HG03060 (cell line): ENCODE results near the gene TIAM1.

Experiments
- ATAC-seq: cut with Tn5 transposase; IDR thresholded peaks from one replicate; pipeline ENCODE4 v1.9.1; 2021; ENCODE audit warnings: low read depth, moderate number of reproducible peaks; ENCODE audit not compliant: unreplicated experiment

The TIAM1 gene

DNA sequence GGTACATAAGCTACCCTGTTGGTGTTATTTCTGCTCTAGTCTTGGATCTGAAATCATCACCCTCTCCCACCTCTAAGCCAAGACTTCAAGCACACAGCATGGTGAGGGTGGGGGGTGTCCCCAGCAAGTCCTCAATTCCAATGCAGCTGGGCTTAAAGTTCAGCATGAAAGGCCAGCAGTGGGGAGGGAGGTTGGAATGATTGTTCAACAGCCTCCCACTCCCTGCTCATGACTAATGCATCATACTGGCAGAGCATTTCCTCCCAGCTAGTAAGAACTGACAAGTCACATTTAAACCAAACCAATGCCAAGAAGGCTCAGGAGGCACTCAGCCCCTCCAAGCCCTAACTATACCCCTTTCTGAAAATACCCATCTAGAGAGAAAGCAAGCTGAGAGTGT lies 50.1 kb downstream of the TIAM1 start:
- ATAC-seq = no peak

DNA sequence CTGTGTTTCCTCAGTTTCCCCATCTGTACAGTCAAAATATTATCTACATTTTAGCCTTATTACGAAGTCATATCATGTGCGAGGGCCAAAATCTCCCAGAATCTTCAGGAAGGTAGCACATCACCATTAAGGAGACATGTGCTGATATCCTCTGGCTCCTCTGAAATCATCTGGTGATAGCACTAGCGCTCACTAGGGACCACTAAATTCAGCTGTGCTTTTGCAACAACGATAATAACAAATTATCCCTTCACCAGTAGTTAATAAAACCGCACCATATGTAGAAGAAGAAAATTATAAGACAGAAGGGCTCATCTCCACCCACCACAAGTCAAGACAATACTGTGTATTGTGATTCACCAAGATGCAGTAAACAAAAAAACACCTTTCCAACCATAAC lies 53.3 kb downstream of the TIAM1 start:
- ATAC-seq = no peak

DNA sequence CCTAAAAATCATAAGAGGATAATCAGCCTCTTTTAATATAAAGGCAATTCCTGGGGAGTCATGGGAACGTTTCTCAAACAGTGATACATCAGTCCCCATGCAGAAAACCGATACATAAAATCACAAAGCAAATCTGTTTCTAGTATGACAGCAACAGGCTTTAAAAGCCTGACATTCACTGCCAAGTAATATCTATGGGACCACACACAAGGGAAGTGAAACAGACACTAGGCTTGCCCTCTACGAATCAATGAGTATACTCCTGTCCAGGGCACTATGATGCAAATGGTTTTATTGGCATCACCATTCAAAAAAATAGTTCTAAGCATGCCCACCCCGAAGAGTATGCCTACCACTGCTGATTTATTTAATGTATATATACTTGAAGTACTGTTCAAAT lies 54.4 kb downstream of the TIAM1 start:
- no peak for ATAC-seq

DNA sequence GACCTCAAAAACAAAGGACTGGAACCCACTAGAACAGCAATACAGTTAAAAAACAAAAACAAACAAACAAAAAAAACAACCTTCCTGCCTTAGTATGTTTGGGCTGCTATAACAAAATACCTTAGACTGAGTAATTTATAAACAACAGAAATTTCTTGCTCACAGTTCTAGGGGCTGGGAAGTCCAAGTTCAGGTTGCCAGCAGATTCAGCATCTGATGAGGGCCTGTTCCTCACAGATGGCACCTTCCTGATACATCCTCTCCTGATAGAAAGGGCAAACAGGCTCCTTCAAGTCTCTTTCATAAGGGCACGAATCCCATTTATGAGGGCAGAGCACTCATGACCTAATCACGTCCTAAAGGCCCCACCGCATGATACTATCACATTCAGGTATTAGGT lies 55.9 kb downstream of the TIAM1 start:
- ATAC-seq = no peak

DNA sequence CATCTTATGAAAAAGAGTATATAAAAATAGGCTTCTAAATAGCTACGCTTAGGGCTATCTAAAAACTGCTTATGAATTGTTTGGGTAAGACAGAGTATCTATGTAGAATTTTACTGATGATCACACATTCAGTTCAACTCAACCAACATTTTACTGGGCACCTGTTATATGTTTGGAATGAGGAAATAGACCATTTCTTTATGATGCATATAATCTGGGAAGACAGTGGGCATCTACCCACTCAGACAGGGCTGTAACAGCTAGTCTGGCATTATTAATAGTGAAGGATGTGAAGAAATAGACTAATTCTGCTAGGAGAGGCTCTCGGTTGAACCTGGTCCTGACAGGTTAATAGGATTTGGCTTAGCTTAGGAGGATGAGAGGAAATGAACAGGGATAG lies 56.9 kb downstream of the TIAM1 start:
- no peak for ATAC-seq

DNA sequence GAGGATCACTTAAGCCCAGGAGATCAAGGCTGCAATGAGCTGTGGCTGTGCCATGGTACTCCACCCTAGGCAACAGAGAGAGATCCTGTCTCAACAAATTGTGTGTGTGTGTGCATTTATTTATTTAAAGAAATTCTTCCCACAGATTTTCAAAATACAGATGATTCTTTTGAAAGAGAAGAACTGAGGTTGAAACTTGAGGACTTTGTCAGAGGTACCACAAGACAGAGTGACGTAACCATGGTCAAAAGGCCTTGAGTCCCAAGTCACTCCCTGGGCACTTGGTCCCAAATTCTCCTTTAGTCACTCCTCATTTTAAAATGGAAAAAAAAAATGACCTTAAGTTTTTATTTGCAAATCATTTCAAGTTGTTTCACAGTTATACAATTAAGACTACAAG lies 57.4 kb downstream of the TIAM1 start:
- no peak for ATAC-seq

DNA sequence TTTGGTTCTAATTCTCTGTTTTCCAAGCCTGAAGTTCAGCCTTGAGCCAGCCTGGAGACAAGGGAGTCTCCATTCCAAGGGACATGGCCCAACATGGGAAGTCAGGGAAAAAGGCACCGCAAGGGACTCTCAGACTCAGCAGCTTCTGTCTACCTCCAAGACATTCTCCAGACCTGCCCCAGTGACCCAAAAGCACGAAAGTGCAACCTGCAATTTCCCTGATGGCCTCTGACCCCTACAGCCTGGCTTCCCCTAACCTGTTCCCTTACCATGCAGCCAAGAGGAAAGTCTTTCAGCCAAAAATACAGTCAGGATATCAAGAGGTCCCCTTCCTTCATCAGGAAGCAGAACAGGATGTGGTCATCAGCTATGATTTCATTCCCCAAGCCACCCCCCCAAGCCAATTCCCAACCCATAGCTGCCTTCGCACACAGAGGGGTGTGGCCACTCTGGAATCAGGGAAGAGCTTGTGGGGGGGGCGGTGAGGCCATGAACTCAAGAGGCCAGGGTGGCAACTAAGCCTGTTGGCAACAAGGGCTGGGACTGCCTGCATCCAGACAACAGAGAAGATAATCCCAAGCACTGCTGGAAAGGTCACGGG lies 59.2 kb downstream of the TIAM1 start:
- ATAC-seq = no peak

DNA sequence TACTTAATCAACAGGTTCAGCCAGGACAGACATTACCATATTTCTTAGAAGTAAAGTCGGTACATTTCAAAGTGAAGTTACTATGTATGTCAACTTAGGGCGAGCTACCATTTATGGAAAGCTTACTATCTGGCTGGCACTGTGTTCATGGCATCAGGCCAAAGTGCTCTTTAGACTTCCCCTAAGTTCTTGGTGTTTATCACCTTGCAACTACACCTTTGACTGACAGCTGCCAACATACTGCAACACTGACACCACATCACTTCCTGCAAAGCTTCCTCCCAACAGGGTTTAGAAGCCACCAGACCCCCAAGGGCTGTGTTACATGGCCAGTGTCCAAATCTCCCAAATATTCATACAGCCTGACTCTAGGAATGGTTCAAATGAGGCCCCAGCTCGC lies 61.0 kb downstream of the TIAM1 start:
- no peak for ATAC-seq

DNA sequence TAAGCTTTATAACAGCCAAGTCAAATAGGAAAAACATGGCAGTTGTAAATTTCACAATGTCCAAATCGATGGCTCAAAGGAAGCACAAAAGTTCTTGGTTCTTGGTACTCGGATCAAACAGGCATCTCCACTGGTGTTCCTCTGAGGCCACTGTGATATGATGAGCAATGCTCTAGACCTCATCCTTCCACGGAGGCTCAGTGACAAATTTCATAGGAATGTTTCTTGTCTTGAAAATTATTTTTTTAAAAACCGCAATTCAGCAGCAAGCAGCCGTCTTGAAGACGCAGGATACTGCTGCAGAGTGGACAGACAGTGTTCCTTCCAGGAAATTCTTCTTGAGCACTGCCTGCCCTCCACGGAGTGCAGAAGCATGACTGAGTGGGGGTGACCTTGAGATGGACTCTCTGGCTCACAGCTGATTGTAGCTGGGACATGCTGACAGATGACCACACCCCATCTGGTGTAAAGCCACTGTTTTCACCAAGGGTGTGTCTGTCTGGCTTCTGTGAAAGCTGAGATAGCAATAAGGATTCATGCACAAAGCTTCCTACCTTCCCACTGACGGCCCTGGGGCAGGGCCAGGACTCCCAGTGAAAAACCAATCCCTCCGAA lies 61.9 kb downstream of the TIAM1 start:
- ATAC-seq = no peak

DNA sequence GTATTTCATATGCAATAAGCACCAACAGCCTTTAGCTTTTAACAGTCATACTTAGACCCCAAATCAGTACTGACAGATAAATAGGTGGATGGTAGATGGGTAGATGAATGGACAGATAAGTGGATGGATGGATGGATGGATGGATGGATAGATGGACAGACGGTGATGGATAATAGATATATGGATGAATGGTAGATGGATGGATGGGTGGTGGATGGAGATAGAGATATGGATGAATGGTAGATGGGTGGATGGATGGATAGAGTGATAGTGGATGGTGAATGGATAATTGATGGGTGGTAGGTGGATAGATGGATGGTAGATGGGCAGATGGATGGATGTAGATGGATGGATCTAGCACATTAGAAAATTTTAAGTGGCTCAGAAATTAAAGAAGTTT lies 62.5 kb downstream of the TIAM1 start:
- ATAC-seq = no peak

DNA sequence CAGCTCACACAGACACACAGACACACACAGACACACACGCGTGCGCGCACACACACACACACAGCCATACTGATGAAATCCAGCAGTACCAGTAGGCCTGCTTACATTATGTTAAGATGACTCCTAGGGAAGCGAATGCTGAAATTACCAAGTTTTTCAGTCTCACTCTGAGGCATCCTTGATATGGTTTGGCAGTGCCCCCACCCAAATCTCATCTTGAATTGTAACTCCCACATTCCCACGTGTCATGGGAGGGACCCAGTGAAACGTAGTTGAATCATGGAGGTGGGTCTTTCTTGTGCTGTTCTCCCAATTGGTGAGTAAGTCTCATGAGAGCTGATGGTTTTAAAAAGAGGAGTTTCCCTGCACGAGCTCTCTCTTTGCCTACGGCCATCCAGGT lies 64.1 kb downstream of the TIAM1 start:
- no peak for ATAC-seq

DNA sequence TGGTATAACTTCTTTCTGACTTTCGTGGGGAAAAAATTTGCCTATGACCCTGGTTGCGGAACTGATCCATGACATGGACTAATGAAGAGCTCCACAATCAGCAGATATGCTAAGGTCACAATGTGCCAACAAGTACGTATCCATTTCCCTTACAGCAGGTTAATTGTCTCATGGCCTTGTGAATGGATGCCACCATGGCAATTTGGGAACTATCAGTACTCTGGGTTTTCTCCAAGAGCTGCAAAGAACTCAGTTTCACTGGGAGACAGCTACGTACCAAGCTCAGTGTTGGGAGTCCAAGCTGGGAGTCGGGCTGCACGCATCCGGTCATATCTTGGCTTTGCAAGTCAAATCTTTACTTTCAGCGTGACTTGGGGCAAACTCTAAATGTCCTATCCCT lies 64.8 kb downstream of the TIAM1 start:
- no peak for ATAC-seq

DNA sequence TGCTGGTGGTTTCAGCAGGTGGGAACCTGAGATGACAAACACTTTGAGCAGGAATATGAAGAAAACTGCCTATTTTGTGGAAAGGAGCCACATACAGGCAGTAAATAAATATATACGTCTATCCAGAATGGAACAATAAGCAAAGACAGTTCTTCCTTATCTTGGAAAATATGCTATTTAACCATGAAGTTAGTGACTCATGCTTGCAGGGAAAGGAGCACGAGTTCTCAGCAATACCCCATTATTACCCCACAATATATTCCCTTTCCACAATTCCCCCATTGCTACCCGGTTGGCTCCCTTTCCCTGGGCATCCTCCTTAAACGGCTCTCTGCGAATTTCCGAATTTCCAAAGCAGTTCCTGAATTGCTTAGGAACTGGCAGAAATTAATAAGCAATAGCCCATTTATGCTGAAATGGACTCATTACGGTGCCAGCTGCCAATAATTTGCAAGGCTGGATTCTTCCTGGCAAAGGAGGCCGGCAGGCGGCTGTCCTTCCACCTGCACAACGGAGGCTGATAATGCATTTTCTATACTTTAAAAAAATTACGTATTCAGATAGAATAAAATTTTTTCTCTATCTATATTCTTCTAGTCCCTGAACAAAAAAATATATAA lies 65.4 kb downstream of the TIAM1 start:
- no peak for ATAC-seq

DNA sequence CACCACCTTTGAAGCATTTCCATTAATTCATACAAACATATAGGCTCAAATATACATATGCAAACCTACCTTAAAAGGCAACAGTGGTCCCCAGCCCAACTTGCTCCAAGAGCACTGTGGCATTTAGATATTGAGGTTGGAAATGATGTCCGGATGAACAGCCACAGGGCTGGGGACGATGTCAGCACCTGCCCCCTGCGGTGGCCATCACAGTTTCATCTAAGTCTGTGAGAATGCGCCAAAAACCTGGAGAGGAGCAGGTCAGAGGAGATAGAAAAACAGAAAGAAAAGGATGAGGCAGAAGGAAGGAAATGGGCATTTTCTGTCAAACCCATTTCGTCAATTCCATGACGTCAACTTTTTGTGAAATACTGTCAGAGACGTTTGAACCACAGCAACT lies 67.4 kb downstream of the TIAM1 start:
- ATAC-seq = no peak

DNA sequence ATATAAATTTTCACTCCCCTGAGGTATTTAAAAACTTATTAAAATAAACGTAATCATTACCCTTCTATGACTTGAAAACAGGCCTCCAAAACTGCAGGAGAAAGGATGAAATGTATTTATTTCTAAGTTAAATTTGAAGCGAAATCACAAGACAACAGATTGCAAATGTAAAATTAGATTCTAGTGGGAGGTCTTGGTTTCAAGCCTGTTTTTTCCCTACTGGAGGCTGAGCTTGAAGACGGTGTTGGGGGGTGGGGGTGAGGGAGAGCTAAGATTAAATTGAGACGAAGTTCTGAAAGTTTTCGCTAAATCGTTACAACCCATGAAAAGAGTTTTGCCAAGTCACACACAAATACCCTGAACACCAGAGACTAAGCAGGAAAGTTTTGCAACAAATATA lies 68.2 kb downstream of the TIAM1 start:
- no peak for ATAC-seq

DNA sequence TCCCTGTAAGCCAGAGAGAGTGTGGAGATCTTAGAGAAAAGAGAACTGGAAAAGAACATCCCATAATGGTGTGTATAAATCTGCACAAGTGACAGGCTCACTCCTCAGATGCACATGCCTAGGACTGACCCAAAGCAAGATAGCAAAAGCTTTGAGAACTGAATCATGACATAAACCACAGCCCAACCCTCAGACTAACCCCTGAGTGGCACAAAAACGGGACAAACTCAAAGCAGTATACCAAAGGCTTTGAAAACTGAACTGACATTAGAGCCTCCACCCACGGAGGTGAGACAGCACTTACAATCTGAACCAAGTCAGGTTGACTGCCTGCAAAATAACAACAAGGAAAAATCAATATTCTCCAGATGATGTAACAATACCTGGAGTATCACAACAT lies 70.8 kb downstream of the TIAM1 start:
- no peak for ATAC-seq

DNA sequence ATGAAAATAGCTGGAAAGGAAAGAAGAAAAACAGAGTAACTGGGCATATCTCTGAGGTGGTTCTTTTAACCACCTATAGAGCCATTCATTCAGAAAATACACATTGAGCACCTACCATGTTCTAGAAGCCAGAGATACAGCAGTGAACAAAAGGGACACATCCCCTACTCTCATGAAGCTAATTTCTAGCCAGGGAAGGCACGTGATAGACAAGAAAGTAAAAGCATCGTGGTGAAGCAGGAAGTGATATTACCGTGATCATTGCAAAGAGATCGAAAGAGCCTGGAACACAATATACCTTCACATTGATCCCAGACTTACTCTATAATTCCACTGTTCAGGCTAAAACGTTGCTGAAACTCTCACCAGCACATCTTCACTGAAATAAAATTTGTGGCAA lies 76.0 kb downstream of the TIAM1 start:
- no peak for ATAC-seq

DNA sequence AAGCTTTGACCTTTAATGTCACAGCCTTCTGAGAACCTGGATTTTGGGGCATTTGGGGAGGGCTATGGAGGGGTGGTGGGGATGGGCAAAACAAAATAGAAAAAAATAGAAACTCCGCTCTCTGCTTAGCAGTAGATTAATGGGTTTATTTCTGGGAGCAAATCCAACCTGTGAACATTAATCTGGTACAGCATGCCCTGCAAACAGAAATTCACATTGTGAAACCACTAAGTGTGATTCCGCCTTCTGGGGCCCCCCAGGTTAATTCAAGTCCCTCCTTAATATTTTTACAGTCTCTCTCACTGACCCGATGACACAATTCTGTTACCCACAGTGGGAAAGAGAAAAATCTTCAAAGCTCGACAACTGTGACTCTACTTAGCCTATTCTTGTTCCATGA lies 76.4 kb downstream of the TIAM1 start:
- no peak for ATAC-seq

DNA sequence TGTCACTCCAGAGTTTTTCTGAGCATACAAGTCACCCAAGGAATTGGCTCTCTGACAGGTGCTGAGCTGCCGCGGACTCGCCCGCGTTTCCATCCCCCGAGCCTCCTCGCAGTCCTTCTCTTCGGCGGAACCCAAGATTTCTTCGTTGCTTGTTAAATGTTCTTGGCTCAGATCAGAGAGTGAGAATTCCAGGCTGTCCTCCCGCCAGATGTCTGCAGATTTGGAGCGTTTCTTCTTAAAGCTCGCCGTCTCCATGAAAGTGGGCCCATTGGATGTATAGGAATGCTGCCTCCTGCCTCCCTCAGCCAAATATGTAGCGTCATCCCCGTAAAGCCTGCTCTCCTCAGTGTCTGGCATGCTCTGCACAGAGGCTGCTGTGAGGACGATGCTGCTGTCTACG lies 77.8 kb downstream of the TIAM1 start:
- ATAC-seq = no peak

DNA sequence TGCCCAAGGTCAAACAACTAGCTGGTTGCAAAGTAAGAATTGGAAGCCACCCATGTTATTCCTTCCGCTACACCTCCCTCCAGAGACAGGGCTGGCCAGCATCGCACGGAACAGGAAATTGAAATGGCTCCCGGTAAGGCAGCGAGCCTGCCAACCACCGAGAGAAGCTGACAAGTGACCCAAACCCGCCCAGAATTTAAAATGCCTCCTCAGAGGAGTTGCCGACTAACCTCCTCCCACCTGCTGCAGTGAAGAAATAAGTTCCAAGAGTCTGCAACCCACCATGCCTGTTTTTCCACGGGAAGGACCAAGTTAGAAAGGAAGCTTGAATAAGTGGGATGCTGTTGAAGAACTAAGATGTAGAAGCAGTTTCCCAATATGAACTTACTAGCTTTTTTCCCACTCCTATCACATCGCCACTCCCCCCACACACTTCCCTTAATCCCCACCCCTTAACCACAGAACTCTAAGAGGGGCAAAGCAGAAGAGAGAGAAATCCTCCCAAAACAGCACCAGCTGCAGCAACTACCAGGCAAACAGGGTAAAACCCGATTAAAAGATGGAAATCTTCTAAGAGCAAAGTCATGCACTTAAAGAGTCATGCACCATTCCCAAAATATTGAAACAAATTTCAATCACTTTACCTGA lies 78.6 kb downstream of the TIAM1 start:
- ATAC-seq = no peak

DNA sequence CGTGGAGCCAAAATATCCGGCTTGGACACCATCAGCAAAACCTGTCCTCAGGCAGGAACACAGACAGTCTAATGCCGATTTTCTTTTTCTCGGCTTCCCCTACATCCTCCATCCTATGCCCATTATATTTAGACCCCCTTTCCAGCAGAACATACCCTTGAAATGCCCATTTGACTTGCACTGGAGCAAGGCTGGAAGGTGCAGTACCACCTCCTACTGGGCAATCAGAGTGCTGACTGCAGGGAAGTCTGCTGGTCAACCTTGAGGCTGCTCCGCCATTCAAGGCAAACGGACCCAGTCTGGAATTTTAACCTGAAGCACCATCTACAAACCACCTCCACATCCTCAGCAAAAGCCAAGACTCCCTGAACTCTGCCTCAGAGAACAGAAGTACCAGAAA lies 79.5 kb downstream of the TIAM1 start:
- ATAC-seq = no peak

DNA sequence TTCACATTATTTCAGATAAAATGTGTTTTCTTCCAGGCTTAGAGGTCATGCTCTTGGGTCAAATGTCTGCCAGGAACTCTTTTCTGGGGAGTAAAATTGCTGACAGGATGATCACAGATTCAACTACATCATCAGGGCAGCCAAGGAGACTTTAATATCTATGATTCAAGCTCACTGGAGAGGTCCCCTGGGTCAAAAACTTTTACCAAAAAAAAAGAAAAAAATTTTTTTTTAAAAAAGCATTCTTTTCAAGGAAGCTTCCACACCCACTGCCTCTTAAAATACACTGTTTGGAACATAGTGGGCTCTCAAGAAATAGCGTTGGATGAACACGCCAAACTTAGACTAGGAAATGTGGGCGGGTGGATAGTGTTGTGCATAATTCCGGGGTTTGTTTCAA lies 81.3 kb downstream of the TIAM1 start:
- ATAC-seq = no peak
